K562 (cell line): Measurements from ENCODE around the gene SDC3. TPM values are rescaled to one million over a fixed set of nuclear protein-coding genes. Genes with fewer than 3 reads are reported as not detected.
A peak's percentile ranks its signal among the peaks of the same experiment; 100 is the strongest.

ENCODE experiments used
- BHLHE40 ChIP-seq: IDR thresholded peaks from 2 replicates; pipeline ENCODE4 v1.6.1; 2011; ENCODE audit warnings: low read length, improper control_type of control experiment
- BRCA1 ChIP-seq, 2 experiments: fragments of 450-650 bp in 1 of 2; sonication (generic) in 1 of 2; formaldehyde crosslinking in 1 of 2; IDR thresholded peaks; 2 replicates each; pipeline versions ENCODE4 v1.5.0 to v1.6.1; 2017 to 2020; ENCODE audit warnings: mild to moderate bottlenecking in 1 of 2, missing genetic modification reagents in 1 of 2
- DMBX1 ChIP-seq: fragments of 250-450 bp; sonication (Bioruptor Pico); IDR thresholded peaks from 2 replicates; pipeline ENCODE4 v1.8.0; 2022; ENCODE audit warnings: inconsistent platforms, mild to moderate bottlenecking, moderate library complexity, borderline replicate concordance
- EGR1 ChIP-seq: fragments of 450-650 bp; conservative IDR thresholded peaks from 2 replicates; pipeline ENCODE4 v1.6.1; 2017; ENCODE audit warnings: mild to moderate bottlenecking
- FOXA3 ChIP-seq, 2 experiments: fragments of 450-650 bp in 1 of 2; sonication (generic) in 1 of 2; formaldehyde crosslinking; IDR thresholded peaks in 1 of 2; conservative IDR thresholded peaks in 1 of 2; 2 replicates each; pipeline versions ENCODE4 v1.4.0 to v1.8.0; 2020 to 2022; ENCODE audit warnings: mild to moderate bottlenecking in 2 of 2, missing genetic modification reagents in 1 of 2
- HMG20A ChIP-seq: fragments of 450-650 bp; formaldehyde crosslinking; conservative IDR thresholded peaks from 2 replicates; pipeline ENCODE4 v1.4.0; 2020; ENCODE audit warnings: mild to moderate bottlenecking, mixed read lengths
- LEF1 ChIP-seq: fragments of 450-650 bp; IDR thresholded peaks from 2 replicates; pipeline ENCODE4 v1.6.1; 2016; ENCODE audit warnings: mild to moderate bottlenecking
- MEF2D ChIP-seq: conservative IDR thresholded peaks from 2 replicates; pipeline ENCODE4 v1.6.1; 2016; ENCODE audit warnings: low read depth, missing genetic modification characterization, missing compliant biosample characterization
- MXD1 ChIP-seq: fragments of 250-450 bp; sonication (Bioruptor Pico); IDR thresholded peaks from 2 replicates; pipeline ENCODE4 v1.8.0; 2021; ENCODE audit warnings: borderline replicate concordance, mild to moderate bottlenecking, moderate library complexity; ENCODE audit not compliant: poor library complexity, severe bottlenecking
- POLR2A ChIP-seq: fragments of 450-650 bp; conservative IDR thresholded peaks from 2 replicates; pipeline ENCODE4 v1.6.1; 2016
- RBM39 ChIP-seq: fragments of 200-400 bp; formaldehyde crosslinking; optimal IDR thresholded peaks from 2 replicates; pipeline ENCODE3; 2018; ENCODE audit warnings: low read depth, low read length
- RCOR1 ChIP-seq, 2 experiments: IDR thresholded peaks; 2 replicates each; pipeline ENCODE4 v1.6.1; 2012; ENCODE audit warnings: low read depth in 2 of 2, low read length in 2 of 2, borderline replicate concordance in 1 of 2, improper control_type of control experiment in 1 of 2
- TARDBP ChIP-seq: fragments of 450-650 bp; IDR thresholded peaks from 2 replicates; pipeline ENCODE4 v1.6.1; 2016
- ZNF146 ChIP-seq: IDR thresholded peaks from one replicate; pipeline ENCODE4 v1.6.1; 2018; ENCODE audit warnings: missing compliant biosample characterization; ENCODE audit not compliant: unreplicated experiment
- ZNF175 ChIP-seq: fragments of 200-800 bp; sonication (Bioruptor generic); IDR thresholded peaks from 2 replicates; pipeline ENCODE4 v1.6.1; 2016; ENCODE audit warnings: low read depth, mild to moderate bottlenecking, missing genetic modification characterization, missing compliant biosample characterization
- ZNF764 ChIP-seq: fragments of 250-450 bp; sonication (Bioruptor Pico); IDR thresholded peaks from 2 replicates; pipeline ENCODE4 v1.4.0; 2020; ENCODE audit warnings: low read depth, mild to moderate bottlenecking, moderate library complexity
- polyA plus RNA-seq, 8 experiments: library from polyadenylated mRNA; depleted of rRNA in 4 of 8; stranded (reverse) in 5 of 8; unstranded in 3 of 8; fragments of >200 nt; fragmentation: Nextera tagmentation in 2 of 8; fragmentation: Illumina TruSeq in 1 of 8; extraction: Ambion mirVana in 2 of 8; extraction: Trizol in 1 of 8; gene quantifications; 2 replicates each; pipeline versions ENCODE4 v1.2.1 to v1.2.3, GENCODE V29; 2011 to 2014; ENCODE audit warnings: inconsistent platforms in 1 of 8, missing spikeins in 1 of 8
- total RNA-seq, 7 experiments: library from RNA; depleted of rRNA in 6 of 7; stranded (reverse); fragments of >200 nt in 6 of 7; fragmentation: Illumina TruSeq in 2 of 7; extraction: Trizol in 2 of 7; gene quantifications; 2 replicates each; pipeline versions ENCODE4 v1.2.1 to v1.2.3, GENCODE V29; 2011 to 2021; ENCODE audit warnings: low replicate concordance in 1 of 7
- TF ChIP-seq, protein P1 (sequence below): fragments of 250-450 bp; sonication (Bioruptor Pico); IDR thresholded peaks from 2 replicates; pipeline ENCODE4 v1.8.0; 2021; ENCODE audit warnings: mild to moderate bottlenecking, moderate library complexity
- TF ChIP-seq, protein P2 (sequence below): fragments of 450-650 bp; conservative IDR thresholded peaks from 2 replicates; pipeline ENCODE4 v1.6.1; 2016; ENCODE audit warnings: missing genetic modification characterization, low read depth, mild to moderate bottlenecking, control low read depth, missing compliant biosample characterization
- TF ChIP-seq, protein P3 (sequence below): fragments of 250-450 bp; sonication (Bioruptor Pico); IDR thresholded peaks from 2 replicates; pipeline ENCODE4 v1.6.1; 2021; ENCODE audit warnings: mild to moderate bottlenecking
- TF ChIP-seq, protein P4 (sequence below): fragments of 250-450 bp; sonication (Bioruptor Pico); IDR thresholded peaks from 2 replicates; pipeline ENCODE4 v1.4.0; 2020; ENCODE audit warnings: mild to moderate bottlenecking, moderate library complexity

The SDC3 gene
- total and polyA plus RNA-seq, 9 of the 15 experiments (the other 6 are each of a cell fraction or from before 2014, with no cell fraction given): 0.38 to 44.1 (median 12.1) TPM

DNA sequence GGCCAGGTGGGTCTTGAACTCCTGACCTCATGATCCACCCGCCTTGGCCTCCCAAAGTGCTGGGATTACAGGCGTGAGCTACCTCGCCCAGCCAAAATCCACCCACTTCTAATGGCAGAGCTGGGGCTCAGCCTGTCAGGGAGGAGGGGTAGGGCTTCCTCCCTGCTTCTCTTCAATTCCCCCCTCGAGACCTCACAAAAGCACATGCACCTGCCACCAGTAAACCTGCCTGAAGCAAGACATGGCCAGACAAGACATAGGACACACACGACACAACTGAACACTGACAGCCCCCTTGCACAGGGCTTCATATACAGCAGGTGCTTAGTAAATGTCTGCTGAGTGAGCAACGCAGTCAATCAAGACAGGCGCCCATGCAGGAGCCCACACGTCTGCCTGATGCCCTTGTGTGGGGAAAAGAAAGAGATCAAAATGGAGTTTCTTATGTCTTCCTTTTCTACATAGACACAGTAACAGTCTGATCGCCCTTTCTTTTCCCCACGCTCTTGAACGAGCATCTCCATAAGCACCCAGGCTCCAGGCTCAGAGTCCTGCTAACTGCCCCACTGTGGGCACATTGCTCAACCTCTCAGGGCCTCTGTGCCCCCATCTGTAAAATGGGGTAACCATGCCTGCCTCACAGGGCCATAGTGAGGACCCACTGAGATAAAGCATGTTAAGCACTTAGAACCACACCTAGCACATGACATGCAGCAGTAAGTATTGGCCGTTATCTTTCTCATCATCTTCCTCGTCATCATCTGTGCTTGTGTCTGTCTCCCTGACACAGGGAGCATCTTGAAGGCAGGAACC, 8.8 kb downstream of the SDC3 start (continued):
- no peak for TF ChIP-seq HMG20A
- peak; percentile 56; the same call in 1 of the 2 replicates for TF ChIP-seq ZNF175 (CRISPR knock-in tag)
- TF ChIP-seq ZNF146: no peak
- TF ChIP-seq LEF1: no peak
- TF ChIP-seq, protein P1, sequence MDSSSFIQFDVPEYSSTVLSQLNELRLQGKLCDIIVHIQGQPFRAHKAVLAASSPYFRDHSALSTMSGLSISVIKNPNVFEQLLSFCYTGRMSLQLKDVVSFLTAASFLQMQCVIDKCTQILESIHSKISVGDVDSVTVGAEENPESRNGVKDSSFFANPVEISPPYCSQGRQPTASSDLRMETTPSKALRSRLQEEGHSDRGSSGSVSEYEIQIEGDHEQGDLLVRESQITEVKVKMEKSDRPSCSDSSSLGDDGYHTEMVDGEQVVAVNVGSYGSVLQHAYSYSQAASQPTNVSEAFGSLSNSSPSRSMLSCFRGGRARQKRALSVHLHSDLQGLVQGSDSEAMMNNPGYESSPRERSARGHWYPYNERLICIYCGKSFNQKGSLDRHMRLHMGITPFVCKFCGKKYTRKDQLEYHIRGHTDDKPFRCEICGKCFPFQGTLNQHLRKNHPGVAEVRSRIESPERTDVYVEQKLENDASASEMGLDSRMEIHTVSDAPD (CRISPR knock-in tag): no peak
- no peak for TF ChIP-seq BRCA1 (IDR thresholded peaks at IDR 0.05)
- no peak for TF ChIP-seq BRCA1 (CRISPR knock-in tag; IDR thresholded peaks at IDR 0.05)
- TF ChIP-seq MEF2D: 0 out of 2 replicates have a peak, but pooled peaks have one; percentile 29
- peak in 1 of 2 experiments; percentile 89; a peak in 1 of 4 replicates for TF ChIP-seq RCOR1 (IDR thresholded peaks at IDR 0.05; ENCODE audit: borderline replicate concordance in 1 of 2, low read depth in 2 of 2, low read length in 2 of 2)
- TF ChIP-seq MXD1 (CRISPR knock-in tag): no peak
- TF ChIP-seq DMBX1 (CRISPR knock-in tag): peak; percentile 70; the same call in 1 of the 2 replicates
- TF ChIP-seq, protein P2, sequence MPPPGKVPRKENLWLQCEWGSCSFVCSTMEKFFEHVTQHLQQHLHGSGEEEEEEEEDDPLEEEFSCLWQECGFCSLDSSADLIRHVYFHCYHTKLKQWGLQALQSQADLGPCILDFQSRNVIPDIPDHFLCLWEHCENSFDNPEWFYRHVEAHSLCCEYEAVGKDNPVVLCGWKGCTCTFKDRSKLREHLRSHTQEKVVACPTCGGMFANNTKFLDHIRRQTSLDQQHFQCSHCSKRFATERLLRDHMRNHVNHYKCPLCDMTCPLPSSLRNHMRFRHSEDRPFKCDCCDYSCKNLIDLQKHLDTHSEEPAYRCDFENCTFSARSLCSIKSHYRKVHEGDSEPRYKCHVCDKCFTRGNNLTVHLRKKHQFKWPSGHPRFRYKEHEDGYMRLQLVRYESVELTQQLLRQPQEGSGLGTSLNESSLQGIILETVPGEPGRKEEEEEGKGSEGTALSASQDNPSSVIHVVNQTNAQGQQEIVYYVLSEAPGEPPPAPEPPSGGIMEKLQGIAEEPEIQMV: 0 out of 2 replicates have a peak, but pooled peaks have one; percentile 33
- TF ChIP-seq, protein P3, sequence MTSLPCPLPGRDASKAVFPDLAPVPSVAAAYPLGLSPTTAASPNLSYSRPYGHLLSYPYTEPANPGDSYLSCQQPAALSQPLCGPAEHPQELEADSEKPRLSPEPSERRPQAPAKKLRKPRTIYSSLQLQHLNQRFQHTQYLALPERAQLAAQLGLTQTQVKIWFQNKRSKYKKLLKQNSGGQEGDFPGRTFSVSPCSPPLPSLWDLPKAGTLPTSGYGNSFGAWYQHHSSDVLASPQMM (CRISPR knock-in tag): no peak
- no peak for TF ChIP-seq POLR2A
- TF ChIP-seq FOXA3 (CRISPR knock-in tag; conservative IDR thresholded peaks at IDR 0.05 in 1 of 2, IDR thresholded peaks at IDR 0.05 in 1 of 2): no peak
- TF ChIP-seq, protein P4, sequence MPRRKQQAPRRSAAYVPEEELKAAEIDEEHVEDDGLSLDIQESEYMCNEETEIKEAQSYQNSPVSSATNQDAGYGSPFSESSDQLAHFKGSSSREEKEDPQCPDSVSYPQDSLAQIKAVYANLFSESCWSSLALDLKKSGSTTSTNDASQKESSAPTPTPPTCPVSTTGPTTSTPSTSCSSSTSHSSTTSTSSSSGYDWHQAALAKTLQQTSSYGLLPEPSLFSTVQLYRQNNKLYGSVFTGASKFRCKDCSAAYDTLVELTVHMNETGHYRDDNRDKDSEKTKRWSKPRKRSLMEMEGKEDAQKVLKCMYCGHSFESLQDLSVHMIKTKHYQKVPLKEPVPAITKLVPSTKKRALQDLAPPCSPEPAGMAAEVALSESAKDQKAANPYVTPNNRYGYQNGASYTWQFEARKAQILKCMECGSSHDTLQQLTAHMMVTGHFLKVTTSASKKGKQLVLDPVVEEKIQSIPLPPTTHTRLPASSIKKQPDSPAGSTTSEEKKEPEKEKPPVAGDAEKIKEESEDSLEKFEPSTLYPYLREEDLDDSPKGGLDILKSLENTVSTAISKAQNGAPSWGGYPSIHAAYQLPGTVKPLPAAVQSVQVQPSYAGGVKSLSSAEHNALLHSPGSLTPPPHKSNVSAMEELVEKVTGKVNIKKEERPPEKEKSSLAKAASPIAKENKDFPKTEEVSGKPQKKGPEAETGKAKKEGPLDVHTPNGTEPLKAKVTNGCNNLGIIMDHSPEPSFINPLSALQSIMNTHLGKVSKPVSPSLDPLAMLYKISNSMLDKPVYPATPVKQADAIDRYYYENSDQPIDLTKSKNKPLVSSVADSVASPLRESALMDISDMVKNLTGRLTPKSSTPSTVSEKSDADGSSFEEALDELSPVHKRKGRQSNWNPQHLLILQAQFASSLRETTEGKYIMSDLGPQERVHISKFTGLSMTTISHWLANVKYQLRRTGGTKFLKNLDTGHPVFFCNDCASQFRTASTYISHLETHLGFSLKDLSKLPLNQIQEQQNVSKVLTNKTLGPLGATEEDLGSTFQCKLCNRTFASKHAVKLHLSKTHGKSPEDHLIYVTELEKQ (CRISPR knock-in tag): no peak
- no peak for TF ChIP-seq RBM39
- TF ChIP-seq BHLHE40: peak; percentile 44; the same call in 1 of the 2 replicates
- no peak for TF ChIP-seq ZNF764 (CRISPR knock-in tag)
- TF ChIP-seq TARDBP: no peak
- TF ChIP-seq EGR1: no peak
